Endothelial cell (in vitro differentiated cells): Measurements from ENCODE around the gene PTPRK. TPM values are rescaled to one million over a fixed set of nuclear protein-coding genes. Genes with fewer than 3 reads are reported as not detected.

ENCODE experiments used
- DNase-seq: peaks from one replicate; pipeline ENCODE4 v3.0.0; 2021; ENCODE audit warnings: low spot score
- H3K27ac Mint-ChIP-seq: one replicate; pipeline ENCODE4 v1.8.0; 2021; ENCODE audit warnings: mixed read lengths, inconsistent platforms; ENCODE audit not compliant: unreplicated experiment
- H3K27me3 Mint-ChIP-seq: one replicate; pipeline ENCODE4 v1.8.0; 2021; ENCODE audit warnings: mild to moderate bottlenecking, moderate library complexity, mixed read lengths, inconsistent platforms; ENCODE audit not compliant: unreplicated experiment
- H3K36me3 Mint-ChIP-seq: one replicate; pipeline ENCODE4 v1.8.0; 2021; ENCODE audit warnings: mild to moderate bottlenecking, low read depth, mixed read lengths, inconsistent platforms; ENCODE audit not compliant: unreplicated experiment
- H3K4me1 Mint-ChIP-seq: one replicate; pipeline ENCODE4 v1.8.0; 2021; ENCODE audit warnings: mild to moderate bottlenecking, mixed read lengths, inconsistent platforms; ENCODE audit not compliant: unreplicated experiment
- H3K4me3 Mint-ChIP-seq: one replicate; pipeline ENCODE4 v1.8.0; 2021; ENCODE audit warnings: mild to moderate bottlenecking, mixed read lengths, inconsistent platforms; ENCODE audit not compliant: unreplicated experiment
- H3K9me3 Mint-ChIP-seq: one replicate; pipeline ENCODE4 v1.8.0; 2021; ENCODE audit warnings: mixed read lengths, inconsistent platforms; ENCODE audit not compliant: unreplicated experiment
- CTCF ChIP-seq: fragments of 200-600 bp; sonication (generic); IDR thresholded peaks from one replicate; pipeline ENCODE4 v1.5.0; 2021; ENCODE audit warnings: antibody characterized with exemption; ENCODE audit not compliant: unreplicated experiment
- total RNA-seq: library from RNA; stranded (reverse); fragmentation: NEBNext Ultra II Directional; extraction: Animal tissue kit (Norgen Biotek cat#: 25700); gene quantifications from one replicate; pipeline ENCODE4 v1.2.1, GENCODE V29; 2021; ENCODE audit not compliant: unreplicated experiment

The PTPRK gene
- total RNA-seq, 1 donor from 2014 or later, result 47.3 TPM

DNA sequence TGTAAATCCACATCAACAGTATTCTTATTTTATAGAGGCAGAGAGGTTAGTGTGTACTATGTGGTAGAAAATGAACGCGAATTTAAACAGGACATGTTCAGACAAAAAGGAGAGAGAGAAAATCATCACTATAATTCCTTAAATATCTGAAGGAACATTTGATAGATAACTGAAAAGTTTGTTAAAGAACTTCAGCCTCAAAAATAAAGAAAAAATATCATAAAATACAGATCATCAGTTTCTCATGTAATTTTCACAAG is 169.2 kb downstream of the PTPRK start:
- Mint-ChIP-seq H3K36me3 (no peaks in the 10 kb centered on the region), H3K9me3 (no peaks in the 10 kb centered on the region), H3K4me1 (peaks cover 12% of the 10 kb centered on the region), H3K4me3 (no peak overlapping the region), H3K27ac (no peak overlapping the region), H3K27me3 (no peaks in the 10 kb centered on the region)
- TF ChIP-seq CTCF, result no peak
- no peak for DNase-seq

DNA sequence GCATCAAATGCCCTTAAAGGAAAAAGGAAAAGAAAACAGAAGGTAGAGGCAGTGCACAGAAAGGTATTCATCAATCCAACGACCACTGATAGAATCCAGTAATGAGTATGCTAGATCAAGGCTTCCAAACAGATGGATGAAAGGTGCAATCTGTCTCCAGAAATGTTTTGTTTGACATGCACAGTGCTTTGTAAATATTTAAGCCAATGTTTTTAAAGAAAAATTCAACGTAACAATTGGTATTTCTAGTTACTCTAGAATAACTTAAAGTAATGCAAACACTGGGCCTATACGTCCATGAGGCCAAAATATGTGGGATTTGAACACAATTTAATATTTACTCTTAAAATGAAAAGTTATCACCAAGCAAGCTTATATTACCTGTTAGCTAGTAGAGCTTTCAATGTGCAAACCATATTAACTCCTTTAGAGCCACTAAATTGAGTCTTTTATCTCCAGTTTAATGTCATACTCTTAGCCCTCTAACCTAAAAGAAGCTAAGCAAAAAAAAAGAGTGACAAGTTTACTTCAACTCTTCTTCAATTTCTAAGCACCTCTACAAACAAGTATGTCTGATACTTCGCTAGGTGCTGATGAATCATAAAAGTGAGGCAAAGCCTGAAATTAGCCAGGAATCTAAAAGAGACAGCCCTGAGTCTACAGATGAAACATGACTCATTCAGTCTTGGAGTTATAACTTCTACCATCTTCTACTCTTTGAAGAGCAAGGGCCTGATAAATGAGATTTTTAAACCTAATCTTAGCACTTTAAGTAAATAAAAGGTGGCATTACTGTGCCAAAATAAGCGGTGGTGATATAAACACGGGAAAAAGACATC is 169.8 kb downstream of the PTPRK start:
- Mint-ChIP-seq H3K27ac (no peak overlapping the region), H3K4me3 (no peak overlapping the region), H3K9me3 (no peaks in the 10 kb centered on the region), H3K36me3 (no peaks in the 10 kb centered on the region), H3K4me1 (peaks cover 9% of the 10 kb centered on the region), H3K27me3 (no peaks in the 10 kb centered on the region)
- no peak for TF ChIP-seq CTCF
- no peak for DNase-seq

- H3K4me1 Mint-ChIP-seq, result peaks cover 9% of the 10 kb centered on the region
- H3K27me3 Mint-ChIP-seq, result no peaks in the 10 kb centered on the region
- no peaks in the 10 kb centered on the region for H3K36me3 Mint-ChIP-seq
- no peak for DNase-seq
- no peak overlapping the region for H3K27ac Mint-ChIP-seq
- H3K9me3 Mint-ChIP-seq, result no peaks in the 10 kb centered on the region
- no peak overlapping the region for H3K4me3 Mint-ChIP-seq
- no peak for TF ChIP-seq CTCF
Measured at GRCh38 chr6:128347123-128347522, 173.3 kb downstream of the PTPRK start.

- Mint-ChIP-seq H3K4me1 (peaks cover 9% of the 10 kb centered on the region), H3K27me3 (no peaks in the 10 kb centered on the region), H3K27ac (no peak overlapping the region), H3K4me3 (no peak overlapping the region), H3K36me3 (no peaks in the 10 kb centered on the region), H3K9me3 (no peaks in the 10 kb centered on the region)
- TF ChIP-seq CTCF, result no peak
- no peak for DNase-seq
Measured at GRCh38 chr6:128346569-128346968, 173.8 kb downstream of the PTPRK start.

DNA sequence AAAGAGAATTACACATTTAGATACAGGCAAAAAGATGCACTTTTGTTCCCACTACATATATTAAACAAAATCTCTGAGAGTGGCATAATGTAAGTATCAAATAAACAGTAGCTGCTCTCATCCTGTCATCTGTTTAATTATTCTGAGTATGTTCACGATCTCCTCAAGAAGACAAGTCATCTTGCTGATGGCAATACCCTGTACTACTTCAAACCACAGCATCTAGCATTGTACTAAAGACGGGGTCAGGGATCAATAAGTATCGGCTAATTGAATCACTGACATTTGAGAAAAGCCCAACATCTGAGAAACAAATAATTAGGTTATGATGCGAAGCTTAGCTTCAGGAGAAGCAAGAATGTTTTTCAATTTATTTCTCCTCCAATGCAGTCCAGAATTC is 175.1 kb downstream of the PTPRK start:
- Mint-ChIP-seq H3K27ac (no peak overlapping the region), H3K27me3 (no peaks in the 10 kb centered on the region), H3K9me3 (no peaks in the 10 kb centered on the region), H3K4me1 (peaks cover 9% of the 10 kb centered on the region), H3K4me3 (no peak overlapping the region), H3K36me3 (no peaks in the 10 kb centered on the region)
- TF ChIP-seq CTCF, result no peak
- DNase-seq, result no peak
